K562 (cell line): Measurements from ENCODE around the gene AQP2. TPM values are rescaled to one million over a fixed set of nuclear protein-coding genes. Genes with fewer than 3 reads are reported as not detected.
A peak's percentile ranks its signal among the peaks of the same experiment; 100 is the strongest.

Source experiments
- CREB1 ChIP-seq, 2 experiments: sonication (generic) in 1 of 2; formaldehyde crosslinking in 1 of 2; IDR thresholded peaks; 2 replicates each; pipeline versions ENCODE4 v1.6.1 to v1.8.0; 2012 to 2022; ENCODE audit warnings: inconsistent platforms in 1 of 2, mild to moderate bottlenecking in 1 of 2, missing genetic modification reagents in 1 of 2, moderate library complexity in 1 of 2
- MGA ChIP-seq: fragments of 450-650 bp; IDR thresholded peaks from 2 replicates; pipeline ENCODE4 v1.6.1; 2016; ENCODE audit warnings: mild to moderate bottlenecking, moderate library complexity
- MNT ChIP-seq, 2 experiments: fragments of 450-650 bp; conservative IDR thresholded peaks; 2 replicates each; pipeline ENCODE4 v1.6.1; 2017; ENCODE audit warnings: mild to moderate bottlenecking in 2 of 2, moderate library complexity in 2 of 2
- TGIF2 ChIP-seq: sonication (generic); formaldehyde crosslinking; IDR thresholded peaks from 2 replicates; pipeline ENCODE4 v1.8.1; 2022; ENCODE audit warnings: mild to moderate bottlenecking, missing genetic modification reagents, moderate library complexity
- USF2 ChIP-seq: sonication (generic); formaldehyde crosslinking; IDR thresholded peaks from 2 replicates; pipeline ENCODE4 v1.5.0; 2020; ENCODE audit warnings: missing genetic modification reagents
- polyA plus RNA-seq, 8 experiments: library from polyadenylated mRNA; depleted of rRNA in 4 of 8; stranded (reverse) in 5 of 8; unstranded in 3 of 8; fragments of >200 nt; fragmentation: Nextera tagmentation in 2 of 8; fragmentation: Illumina TruSeq in 1 of 8; extraction: Ambion mirVana in 2 of 8; extraction: Trizol in 1 of 8; gene quantifications; 2 replicates each; pipeline versions ENCODE4 v1.2.1 to v1.2.3, GENCODE V29; 2011 to 2014; ENCODE audit warnings: inconsistent platforms in 1 of 8, missing spikeins in 1 of 8
- total RNA-seq, 7 experiments: library from RNA; depleted of rRNA in 6 of 7; stranded (reverse); fragments of >200 nt in 6 of 7; fragmentation: Illumina TruSeq in 2 of 7; extraction: Trizol in 2 of 7; gene quantifications; 2 replicates each; pipeline versions ENCODE4 v1.2.1 to v1.2.3, GENCODE V29; 2011 to 2021; ENCODE audit warnings: low replicate concordance in 1 of 7
- TF ChIP-seq, protein P1 (sequence below): sonication (generic); formaldehyde crosslinking; IDR thresholded peaks from 2 replicates; pipeline ENCODE4 v1.8.1; 2023; ENCODE audit warnings: mild to moderate bottlenecking, missing genetic modification reagents
- TF ChIP-seq, protein P2 (sequence below), 2 experiments: fragments of 250-450 bp in 1 of 2; fragments of 450-650 bp in 1 of 2; sonication (Bioruptor Pico) in 1 of 2; IDR thresholded peaks; 2 replicates each; pipeline versions ENCODE4 v1.6.1 to v1.8.0; 2016 to 2021; ENCODE audit warnings: mild to moderate bottlenecking in 2 of 2, moderate library complexity in 2 of 2, missing compliant biosample characterization in 1 of 2, missing genetic modification characterization in 1 of 2

AQP2 gene
- total and polyA plus RNA-seq, 9 of the 15 experiments (the other 6 are each of a cell fraction or from before 2014, with no cell fraction given) = not detected

GRCh38 chr12:49909826-49910225, 40.7 kb upstream of the AQP2 start (continued):
- no peak for TF ChIP-seq USF2 (CRISPR knock-in tag)
- TF ChIP-seq, protein P1, sequence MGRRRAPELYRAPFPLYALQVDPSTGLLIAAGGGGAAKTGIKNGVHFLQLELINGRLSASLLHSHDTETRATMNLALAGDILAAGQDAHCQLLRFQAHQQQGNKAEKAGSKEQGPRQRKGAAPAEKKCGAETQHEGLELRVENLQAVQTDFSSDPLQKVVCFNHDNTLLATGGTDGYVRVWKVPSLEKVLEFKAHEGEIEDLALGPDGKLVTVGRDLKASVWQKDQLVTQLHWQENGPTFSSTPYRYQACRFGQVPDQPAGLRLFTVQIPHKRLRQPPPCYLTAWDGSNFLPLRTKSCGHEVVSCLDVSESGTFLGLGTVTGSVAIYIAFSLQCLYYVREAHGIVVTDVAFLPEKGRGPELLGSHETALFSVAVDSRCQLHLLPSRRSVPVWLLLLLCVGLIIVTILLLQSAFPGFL (CRISPR knock-in tag) = 0 out of 2 replicates have a peak, but pooled peaks have one; percentile 16
- TF ChIP-seq CREB1 (IDR thresholded peaks at IDR 0.05) = no peak
- peak; percentile 38; the same call in 1 of the 2 replicates for TF ChIP-seq CREB1 (CRISPR knock-in tag; IDR thresholded peaks at IDR 0.05)
- TF ChIP-seq MNT (conservative IDR thresholded peaks at IDR 0.05) = 0 out of 4 replicates have a peak, but pooled peaks of 1 of the 2 experiments have one; percentile 42
- no peak for TF ChIP-seq TGIF2
- TF ChIP-seq, protein P2, sequence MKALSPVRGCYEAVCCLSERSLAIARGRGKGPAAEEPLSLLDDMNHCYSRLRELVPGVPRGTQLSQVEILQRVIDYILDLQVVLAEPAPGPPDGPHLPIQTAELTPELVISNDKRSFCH (CRISPR knock-in tag; IDR thresholded peaks at IDR 0.05) = no peak
- TF ChIP-seq, protein P2 (tag; IDR thresholded peaks at IDR 0.05) = no peak
- peak; percentile 95 for TF ChIP-seq MGA
